HG03460 (cell line): ENCODE data around the gene CARD18.
"Not testable (repeated sequence)": the region's sequence is repeated elsewhere in the genome, so short reads cannot be mapped to it uniquely, and the experiment has no call there.

Source experiments
- ATAC-seq: cut with Tn5 transposase; IDR thresholded peaks from one replicate; pipeline ENCODE4 v1.9.1; 2021; ENCODE audit not compliant: unreplicated experiment

The CARD18 gene

GRCh38 chr11:105135883-105136282 is 3.7 kb downstream of the CARD18 start:
- ATAC-seq = no peak

GRCh38 chr11:105132716-105133511 is 6.7 kb downstream of the CARD18 start:
- no peak for ATAC-seq

GRCh38 chr11:105130189-105130813 is 9.3 kb downstream of the CARD18 start:
- ATAC-seq = no peak

GRCh38 chr11:105124756-105125155 is 14.8 kb downstream of the CARD18 start:
- no peak for ATAC-seq

- no peak for ATAC-seq
These were observed 28.2 kb downstream of the CARD18 start for GRCh38 chr11:105111145-105111944.

GRCh38 chr11:105110688-105111030 is 28.9 kb downstream of the CARD18 start:
- no peak for ATAC-seq

GRCh38 chr11:105109855-105110687 is 29.5 kb downstream of the CARD18 start:
- no peak for ATAC-seq

- ATAC-seq = no peak
These were observed 30.2 kb downstream of the CARD18 start for GRCh38 chr11:105109321-105109720.

GRCh38 chr11:105108247-105108646 is 31.3 kb downstream of the CARD18 start:
- ATAC-seq = no peak

- ATAC-seq = not testable (repeated sequence)
These were observed 32.2 kb downstream of the CARD18 start for GRCh38 chr11:105107226-105107825.

GRCh38 chr11:105106140-105106539 is 33.4 kb downstream of the CARD18 start:
- no peak for ATAC-seq

GRCh38 chr11:105104292-105104691 is 35.3 kb downstream of the CARD18 start:
- ATAC-seq = no peak

GRCh38 chr11:105103336-105103735 is 36.2 kb downstream of the CARD18 start:
- no peak for ATAC-seq

GRCh38 chr11:105102079-105102581 is 37.4 kb downstream of the CARD18 start:
- not testable (repeated sequence) for ATAC-seq

GRCh38 chr11:105100981-105101630 is 38.5 kb downstream of the CARD18 start:
- ATAC-seq = no peak

- no peak for ATAC-seq
These were observed 39.4 kb downstream of the CARD18 start for GRCh38 chr11:105100206-105100605.

GRCh38 chr11:105099594-105099993 is 40.0 kb downstream of the CARD18 start:
- not testable (repeated sequence) for ATAC-seq

GRCh38 chr11:105092256-105093239 is 47.0 kb downstream of the CARD18 start:
- ATAC-seq = no peak
